RWPE2 (cell line): Measurements from ENCODE around the gene NRP2.

Source experiments
- ATAC-seq: fragments of 200-7000 bp; cut with Tn5 transposase; 3 replicates; pipeline ENCODE4 v1.9.1; 2021; ENCODE audit warnings: low read depth
- DNase-seq: peaks from one replicate; pipeline ENCODE4 v3.0.0-alpha.2; 2020; ENCODE audit warnings: low spot score
- H3K27ac ChIP-seq: fragments of 450-650 bp; 2 replicates; pipeline ENCODE4 v1.5.1; 2017; ENCODE audit warnings: mild to moderate bottlenecking; ENCODE audit not compliant: poor library complexity, severe bottlenecking
- H3K27me3 ChIP-seq: fragments of 250-450 bp; sonication (Bioruptor Pico); 2 replicates; pipeline ENCODE4 v1.5.1; 2021; ENCODE audit warnings: mild to moderate bottlenecking, moderate library complexity; ENCODE audit not compliant: insufficient read depth, poor library complexity, severe bottlenecking
- H3K36me3 ChIP-seq: fragments of 250-450 bp; sonication (Bioruptor Pico); 2 replicates; pipeline ENCODE4 v1.5.1; 2020; ENCODE audit warnings: low read depth, mild to moderate bottlenecking, moderate library complexity
- H3K4me1 ChIP-seq: fragments of 250-450 bp; sonication (Bioruptor Pico); 2 replicates; pipeline ENCODE4 v1.5.1; 2021; ENCODE audit warnings: mild to moderate bottlenecking, moderate library complexity; ENCODE audit not compliant: insufficient read depth, poor library complexity, severe bottlenecking
- H3K4me3 ChIP-seq: fragments of 250-450 bp; sonication (Bioruptor Pico); 2 replicates; pipeline ENCODE4 v1.5.1; 2021; ENCODE audit warnings: mild to moderate bottlenecking, moderate library complexity; ENCODE audit not compliant: severe bottlenecking
- H3K9me3 ChIP-seq: fragments of 250-450 bp; sonication (Bioruptor Pico); 2 replicates; pipeline ENCODE4 v1.5.1; 2021; ENCODE audit warnings: mild to moderate bottlenecking, moderate library complexity; ENCODE audit not compliant: severe bottlenecking
- TF ChIP-seq, protein P1 (sequence below): fragments of 450-650 bp; IDR thresholded peaks from one replicate; pipeline ENCODE4 v1.5.1; 2017; ENCODE audit warnings: mild to moderate bottlenecking, moderate library complexity; ENCODE audit not compliant: poor library complexity, severe bottlenecking

NRP2 gene

DNA sequence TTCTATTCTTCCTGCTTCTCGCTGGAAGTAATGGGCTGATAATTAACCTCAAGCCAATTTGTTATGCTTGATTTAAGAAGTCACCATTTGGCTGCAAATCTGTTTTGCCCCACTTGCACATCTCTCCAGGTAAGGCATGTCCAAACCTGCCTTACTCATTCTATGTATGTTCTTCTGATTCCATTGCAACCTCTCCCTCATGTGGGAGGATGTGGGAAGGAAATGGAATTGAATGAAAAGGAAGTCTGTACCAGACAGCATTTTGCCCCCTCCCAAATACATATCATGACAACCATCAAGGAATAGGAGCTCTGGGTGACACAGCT lies 131.7 kb downstream of the NRP2 start:
- Histone ChIP-seq H3K27me3 (no peaks in the 10 kb centered on the region), H3K4me3 (no peak overlapping the region), H3K9me3 (no peaks in the 10 kb centered on the region), H3K36me3 (no peaks in the 10 kb centered on the region), H3K4me1 (no peaks in the 10 kb centered on the region), H3K27ac (no peak overlapping the region)
- peak; percentile 56 for ATAC-seq
- no peak for DNase-seq
- TF ChIP-seq, protein P1, sequence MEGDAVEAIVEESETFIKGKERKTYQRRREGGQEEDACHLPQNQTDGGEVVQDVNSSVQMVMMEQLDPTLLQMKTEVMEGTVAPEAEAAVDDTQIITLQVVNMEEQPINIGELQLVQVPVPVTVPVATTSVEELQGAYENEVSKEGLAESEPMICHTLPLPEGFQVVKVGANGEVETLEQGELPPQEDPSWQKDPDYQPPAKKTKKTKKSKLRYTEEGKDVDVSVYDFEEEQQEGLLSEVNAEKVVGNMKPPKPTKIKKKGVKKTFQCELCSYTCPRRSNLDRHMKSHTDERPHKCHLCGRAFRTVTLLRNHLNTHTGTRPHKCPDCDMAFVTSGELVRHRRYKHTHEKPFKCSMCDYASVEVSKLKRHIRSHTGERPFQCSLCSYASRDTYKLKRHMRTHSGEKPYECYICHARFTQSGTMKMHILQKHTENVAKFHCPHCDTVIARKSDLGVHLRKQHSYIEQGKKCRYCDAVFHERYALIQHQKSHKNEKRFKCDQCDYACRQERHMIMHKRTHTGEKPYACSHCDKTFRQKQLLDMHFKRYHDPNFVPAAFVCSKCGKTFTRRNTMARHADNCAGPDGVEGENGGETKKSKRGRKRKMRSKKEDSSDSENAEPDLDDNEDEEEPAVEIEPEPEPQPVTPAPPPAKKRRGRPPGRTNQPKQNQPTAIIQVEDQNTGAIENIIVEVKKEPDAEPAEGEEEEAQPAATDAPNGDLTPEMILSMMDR: no peak

DNA sequence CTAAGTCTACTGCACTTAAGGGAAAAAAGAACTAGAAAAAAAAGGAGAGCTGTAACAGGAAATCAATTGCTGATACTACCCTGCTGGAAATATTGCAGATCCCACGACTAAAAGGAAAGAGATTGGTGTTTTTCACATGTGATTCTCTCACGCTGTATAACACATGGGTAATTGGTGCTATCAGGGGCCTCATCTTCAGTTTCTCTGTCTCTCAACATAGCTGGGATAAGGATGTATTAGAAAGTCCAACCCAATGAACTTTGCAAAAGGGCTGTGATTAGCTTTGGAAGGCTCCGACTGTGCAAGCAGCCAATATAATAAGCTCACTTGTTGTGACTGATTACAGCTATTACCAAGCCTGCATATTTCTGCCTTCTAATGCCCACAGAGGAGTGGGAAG lies 133.4 kb downstream of the NRP2 start:
- Histone ChIP-seq H3K4me3 (no peak overlapping the region), H3K27me3 (no peaks in the 10 kb centered on the region), H3K36me3 (no peaks in the 10 kb centered on the region), H3K4me1 (no peaks in the 10 kb centered on the region), H3K9me3 (no peaks in the 10 kb centered on the region), H3K27ac (no peak overlapping the region)
- TF ChIP-seq, protein P1: no peak
- DNase-seq: no peak
- ATAC-seq: no peak

GRCh38 chr2:205816268-205816667 lies 134.0 kb downstream of the NRP2 start:
- H3K4me1 ChIP-seq: no peaks in the 10 kb centered on the region
- DNase-seq (no peak), ATAC-seq (no peak)
- H3K27ac ChIP-seq: no peak overlapping the region
- H3K9me3 ChIP-seq: no peaks in the 10 kb centered on the region
- TF ChIP-seq, protein P1: no peak
- no peaks in the 10 kb centered on the region for H3K36me3 ChIP-seq
- H3K27me3 ChIP-seq: no peaks in the 10 kb centered on the region
- no peak overlapping the region for H3K4me3 ChIP-seq

GRCh38 chr2:205822579-205822978 lies 140.3 kb downstream of the NRP2 start:
- ATAC-seq (no peak), DNase-seq (no peak)
- H3K4me1 ChIP-seq: no peaks in the 10 kb centered on the region
- H3K27ac ChIP-seq: no peak overlapping the region
- no peaks in the 10 kb centered on the region for H3K36me3 ChIP-seq
- no peaks in the 10 kb centered on the region for H3K27me3 ChIP-seq
- H3K9me3 ChIP-seq: no peaks in the 10 kb centered on the region
- H3K4me3 ChIP-seq: no peak overlapping the region
- TF ChIP-seq, protein P1: no peak

DNA sequence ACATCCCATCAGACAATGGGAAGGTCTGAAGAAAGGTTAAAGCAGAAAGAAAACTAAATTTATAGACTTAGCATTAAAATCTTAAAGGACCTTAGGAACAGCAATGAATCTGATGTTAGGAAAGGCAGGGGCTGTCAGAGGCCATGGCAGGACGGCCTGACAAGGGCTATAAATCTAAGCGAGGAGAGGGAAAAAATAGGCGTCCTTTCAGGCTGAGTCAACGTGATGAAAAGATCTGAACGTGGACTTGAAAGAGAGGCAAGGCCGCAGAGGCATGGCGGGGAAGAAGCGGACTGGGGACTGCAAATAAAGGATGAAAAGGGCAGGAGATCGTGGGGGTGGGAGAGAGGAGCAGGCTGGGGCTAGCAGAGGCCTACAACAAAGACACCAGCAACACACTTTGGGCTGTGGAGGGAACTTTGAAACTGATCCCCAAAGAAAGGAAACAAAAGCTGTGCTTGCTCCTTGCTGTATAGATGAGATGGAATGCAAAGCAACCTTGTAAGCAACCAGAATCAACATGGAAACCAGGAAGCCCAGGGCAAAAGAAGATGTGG lies 145.6 kb downstream of the NRP2 start:
- no peak for ATAC-seq
- no peaks in the 10 kb centered on the region for H3K36me3 ChIP-seq
- TF ChIP-seq, protein P1: no peak

More for the DNA sequence above, 145.6 kb downstream of the NRP2 start:
- DNase-seq: no peak
- Histone ChIP-seq H3K4me1 (no peaks in the 10 kb centered on the region), H3K27me3 (no peaks in the 10 kb centered on the region), H3K4me3 (no peak overlapping the region), H3K9me3 (no peaks in the 10 kb centered on the region), H3K27ac (no peak overlapping the region)
